ENCODE measurements around the gene TRIM49D1.
"Not testable (repeated sequence)": the region's sequence is repeated elsewhere in the genome, so short reads cannot be mapped to it uniquely, and the experiment has no call there.

- not testable (repeated sequence) for TF ChIP-seq POLR2A (IDR thresholded peaks at IDR 0.05; ENCODE audit: control extremely low read depth in 1 of 2, low read depth in 2 of 2, low read length in 2 of 2); CBX5 (IDR thresholded peaks at IDR 0.05; ENCODE audit: low read depth, low read length); TAF1 (IDR thresholded peaks at IDR 0.05; ENCODE audit: low read depth, low read length); CTCF (IDR thresholded peaks at IDR 0.05; ENCODE audit: control extremely low read depth in 1 of 3, insufficient read depth in 1 of 3, low read depth in 1 of 3, low read length in 3 of 3); MAX (IDR thresholded peaks at IDR 0.05); USF2 (IDR thresholded peaks at IDR 0.05; ENCODE audit: low read length); POLR2AphosphoS5 (IDR thresholded peaks at IDR 0.05; ENCODE audit: low read depth, low read length); TEAD4 (IDR thresholded peaks at IDR 0.05; ENCODE audit: low read depth, low read length); EZH2 (IDR thresholded peaks at IDR 0.05; ENCODE audit: low read depth, low read length, severe bottlenecking); SIX5 (IDR thresholded peaks at IDR 0.05; ENCODE audit: low read depth, low read length); HDAC6 (IDR thresholded peaks at IDR 0.05; ENCODE audit: low read depth, low read length); HDAC2 (IDR thresholded peaks at IDR 0.05; ENCODE audit: borderline replicate concordance in 1 of 2, low read depth in 2 of 2, low read length in 2 of 2); ZNF274 (IDR thresholded peaks at IDR 0.05; ENCODE audit: borderline replicate concordance, extremely low read depth, low read length)
These were observed 56.8 kb downstream of the TRIM49D1 start for GRCh38 chr11:89865223-89865622.
